HEK293 (cell line): ENCODE data around the gene ARL2BP.

Experiments used
- CTCF ChIP-seq: fragments of 450-650 bp; formaldehyde crosslinking; IDR thresholded peaks from 2 replicates; pipeline ENCODE4 v1.5.1; 2016; ENCODE audit warnings: missing biosample characterization, missing genetic modification characterization
- ZNF830 ChIP-seq: fragments of 450-650 bp; IDR thresholded peaks from 2 replicates; pipeline ENCODE4 v1.5.0; 2018; ENCODE audit warnings: missing biosample characterization, missing genetic modification characterization, low read depth, mild to moderate bottlenecking, moderate library complexity

- no peak for TF ChIP-seq CTCF (tag by site-specific recombination)
- TF ChIP-seq ZNF830 (tag by site-specific recombination), result no peak
Observed at GRCh38 chr16:57283959-57284208, 38.8 kb downstream of the ARL2BP start.
